ENCODE results near the gene CFAP46.
"Not testable (repeated sequence)": the region's sequence is repeated elsewhere in the genome, so short reads cannot be mapped to it uniquely, and the experiment has no call there.

CFAP46 gene

DNA sequence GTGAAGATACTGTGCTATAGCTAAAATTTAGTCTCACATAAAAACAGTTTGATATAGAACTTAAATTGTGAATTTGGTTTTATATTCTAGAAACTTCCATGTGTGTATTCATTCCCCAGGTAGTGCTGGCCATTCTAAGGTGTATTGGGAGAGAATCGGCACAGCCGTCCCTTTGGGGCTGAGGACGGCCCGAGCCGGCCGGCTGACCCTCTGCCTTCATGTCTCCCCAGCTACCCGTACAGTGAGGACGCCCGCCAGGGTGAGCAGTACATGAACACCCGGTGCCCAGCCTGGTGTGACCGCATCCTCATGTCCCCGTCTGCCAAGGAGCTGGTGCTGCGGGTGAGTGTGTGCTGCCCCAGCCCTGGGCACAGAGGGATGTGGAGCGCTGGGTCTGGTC, 164.9 kb downstream of the CFAP46 start:
- no peak for DNase-seq
- no peak overlapping the region for H3K4me3 Mint-ChIP-seq
- no peaks in the 10 kb centered on the region for H3K4me1 Mint-ChIP-seq (ENCODE audit: low read depth)
- no peaks in the 10 kb centered on the region for H3K27me3 Mint-ChIP-seq
- peaks cover 43% of the 10 kb centered on the region for H3K36me3 Mint-ChIP-seq (ENCODE audit: low read depth)
- no peaks in the 10 kb centered on the region for H3K9me3 Mint-ChIP-seq
- H3K27ac Mint-ChIP-seq, result no peak overlapping the region

DNA sequence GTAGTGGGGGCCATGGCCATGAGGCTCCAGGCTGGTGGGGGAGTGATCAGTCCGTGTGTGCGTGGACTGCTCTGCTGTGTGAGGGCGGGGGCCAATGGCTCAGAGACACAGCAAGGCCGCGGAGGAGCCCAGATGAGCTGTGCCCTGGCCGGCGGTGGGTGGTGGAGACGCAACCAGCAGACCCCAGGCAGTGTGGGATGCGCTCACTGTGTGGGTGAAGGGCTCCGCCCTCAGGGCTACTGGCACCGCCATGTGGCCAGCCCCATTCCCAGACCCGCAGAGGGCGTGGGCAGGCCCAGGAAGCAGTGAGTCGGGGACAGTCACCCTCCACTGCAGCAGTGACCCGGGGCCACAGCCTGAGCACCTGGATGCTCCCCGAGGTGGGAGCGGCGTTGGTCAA, 165.5 kb downstream of the CFAP46 start:
- no peaks in the 10 kb centered on the region for H3K4me1 Mint-ChIP-seq (ENCODE audit: low read depth)
- H3K9me3 Mint-ChIP-seq, result no peaks in the 10 kb centered on the region
- peaks cover 38% of the 10 kb centered on the region for H3K36me3 Mint-ChIP-seq (ENCODE audit: low read depth)
- no peak for DNase-seq
- H3K4me3 Mint-ChIP-seq, result no peak overlapping the region
- no peaks in the 10 kb centered on the region for H3K27me3 Mint-ChIP-seq
- no peak overlapping the region for H3K27ac Mint-ChIP-seq

DNA sequence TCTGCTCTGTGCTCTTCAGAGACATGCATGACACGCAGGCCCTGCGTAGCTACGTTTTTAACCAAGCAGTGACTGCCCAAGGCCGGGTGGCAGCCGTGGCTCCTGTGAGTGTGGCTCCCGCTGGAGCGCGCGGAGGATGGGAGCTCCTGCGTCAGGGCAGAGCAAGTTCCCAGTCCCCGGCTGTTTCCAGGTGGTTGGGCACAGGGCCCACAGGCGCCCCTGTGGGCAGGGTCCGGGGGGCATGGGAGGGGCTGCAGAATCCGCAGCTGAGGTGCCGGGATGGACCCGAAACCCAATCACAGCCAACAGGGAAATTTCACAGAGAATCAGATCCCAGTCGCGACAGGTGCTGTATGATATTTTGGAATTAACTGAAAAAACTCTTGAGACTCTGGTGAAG, 166.2 kb downstream of the CFAP46 start:
- DNase-seq, result no peak
- H3K4me1 Mint-ChIP-seq (ENCODE audit: low read depth), result no peaks in the 10 kb centered on the region
- H3K9me3 Mint-ChIP-seq, result no peaks in the 10 kb centered on the region
- H3K27ac Mint-ChIP-seq, result no peak overlapping the region
- no peaks in the 10 kb centered on the region for H3K27me3 Mint-ChIP-seq
- H3K36me3 Mint-ChIP-seq (ENCODE audit: low read depth), result peaks cover 35% of the 10 kb centered on the region
- no peak overlapping the region for H3K4me3 Mint-ChIP-seq

- H3K9me3 Mint-ChIP-seq, result no peaks in the 10 kb centered on the region
- no peaks in the 10 kb centered on the region for H3K27me3 Mint-ChIP-seq
- H3K36me3 Mint-ChIP-seq (ENCODE audit: low read depth), result peaks cover 42% of the 10 kb centered on the region
- no peak overlapping the region for H3K27ac Mint-ChIP-seq
- H3K4me3 Mint-ChIP-seq, result no peak overlapping the region
- H3K4me1 Mint-ChIP-seq (ENCODE audit: low read depth), result no peaks in the 10 kb centered on the region
- DNase-seq, result no peak
These were observed 167.2 kb downstream of the CFAP46 start for GRCh38 chr10:132774902-132775863.

- no peaks in the 10 kb centered on the region for H3K9me3 Mint-ChIP-seq
- H3K27ac Mint-ChIP-seq, result no peak overlapping the region
These were observed 168.0 kb downstream of the CFAP46 start for GRCh38 chr10:132774181-132774901.

GRCh38 chr10:132772816-132773215, 169.6 kb downstream of the CFAP46 start:
- peaks cover 43% of the 10 kb centered on the region for H3K36me3 Mint-ChIP-seq (ENCODE audit: low read depth)
- DNase-seq; H3K27ac Mint-ChIP-seq; H3K9me3 Mint-ChIP-seq; H3K4me1 Mint-ChIP-seq (ENCODE audit: low read depth); H3K4me3 Mint-ChIP-seq; H3K27me3 Mint-ChIP-seq: not testable (repeated sequence)

More at GRCh38 chr10:132774181-132774901, 168.0 kb downstream of the CFAP46 start:
- Mint-ChIP-seq H3K4me3 (no peak overlapping the region), H3K36me3 (ENCODE audit: low read depth) (peaks cover 36% of the 10 kb centered on the region), H3K27me3 (no peaks in the 10 kb centered on the region), H3K4me1 (ENCODE audit: low read depth) (no peaks in the 10 kb centered on the region)
- DNase-seq, result no peak

DNA sequence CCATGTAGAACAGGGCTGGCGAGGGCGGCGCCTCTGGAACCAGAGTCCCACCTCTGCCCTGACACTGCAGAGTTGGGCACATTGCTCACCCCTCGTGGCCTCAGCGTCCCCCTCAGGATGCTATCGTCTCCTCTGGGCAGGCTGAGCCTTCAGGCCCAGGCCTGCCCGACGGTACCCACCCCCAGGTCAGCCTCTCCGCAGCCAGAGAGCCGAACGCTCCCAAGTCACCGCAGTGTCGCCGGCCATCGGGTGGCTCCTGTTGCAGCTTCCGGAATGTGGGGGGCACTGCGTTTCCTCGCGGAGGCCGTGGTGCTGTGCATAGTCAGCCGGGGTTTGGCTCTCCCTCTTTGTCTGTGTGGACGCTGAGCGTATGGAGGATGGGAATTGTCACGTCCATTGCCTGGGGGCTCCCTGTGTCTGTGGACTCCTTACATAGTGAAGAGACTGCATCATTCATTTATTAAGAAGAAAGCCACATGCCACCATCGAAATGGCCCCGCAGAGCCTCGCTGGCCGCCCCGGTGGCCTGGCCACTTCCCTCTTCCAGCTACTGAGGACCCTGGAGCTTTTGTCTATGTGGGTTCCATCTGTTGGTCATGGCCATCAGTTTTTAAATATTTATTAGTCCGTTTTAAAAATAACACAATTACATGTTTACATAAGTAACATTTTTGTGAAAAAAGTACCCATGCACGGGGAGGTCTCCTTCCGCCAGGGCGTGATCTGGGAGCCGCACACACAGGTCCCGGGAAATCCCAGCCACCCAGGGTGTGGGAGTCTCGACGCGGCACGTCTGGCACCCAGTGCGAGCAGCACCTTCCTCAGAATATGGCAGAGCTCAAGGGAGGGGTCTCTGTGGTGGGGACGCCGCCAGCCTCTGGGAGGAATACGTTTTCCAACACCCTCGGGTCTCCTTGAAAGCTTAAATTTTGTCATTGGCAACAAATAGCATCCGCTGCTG, 172.0 kb downstream of the CFAP46 start:
- no peak overlapping the region for H3K27ac Mint-ChIP-seq
- no peaks in the 10 kb centered on the region for H3K9me3 Mint-ChIP-seq
- DNase-seq, result no peak
- H3K36me3 Mint-ChIP-seq (ENCODE audit: low read depth), result peaks cover 46% of the 10 kb centered on the region
- H3K4me3 Mint-ChIP-seq, result no peak overlapping the region
- H3K27me3 Mint-ChIP-seq, result no peaks in the 10 kb centered on the region
- no peaks in the 10 kb centered on the region for H3K4me1 Mint-ChIP-seq (ENCODE audit: low read depth)

DNA sequence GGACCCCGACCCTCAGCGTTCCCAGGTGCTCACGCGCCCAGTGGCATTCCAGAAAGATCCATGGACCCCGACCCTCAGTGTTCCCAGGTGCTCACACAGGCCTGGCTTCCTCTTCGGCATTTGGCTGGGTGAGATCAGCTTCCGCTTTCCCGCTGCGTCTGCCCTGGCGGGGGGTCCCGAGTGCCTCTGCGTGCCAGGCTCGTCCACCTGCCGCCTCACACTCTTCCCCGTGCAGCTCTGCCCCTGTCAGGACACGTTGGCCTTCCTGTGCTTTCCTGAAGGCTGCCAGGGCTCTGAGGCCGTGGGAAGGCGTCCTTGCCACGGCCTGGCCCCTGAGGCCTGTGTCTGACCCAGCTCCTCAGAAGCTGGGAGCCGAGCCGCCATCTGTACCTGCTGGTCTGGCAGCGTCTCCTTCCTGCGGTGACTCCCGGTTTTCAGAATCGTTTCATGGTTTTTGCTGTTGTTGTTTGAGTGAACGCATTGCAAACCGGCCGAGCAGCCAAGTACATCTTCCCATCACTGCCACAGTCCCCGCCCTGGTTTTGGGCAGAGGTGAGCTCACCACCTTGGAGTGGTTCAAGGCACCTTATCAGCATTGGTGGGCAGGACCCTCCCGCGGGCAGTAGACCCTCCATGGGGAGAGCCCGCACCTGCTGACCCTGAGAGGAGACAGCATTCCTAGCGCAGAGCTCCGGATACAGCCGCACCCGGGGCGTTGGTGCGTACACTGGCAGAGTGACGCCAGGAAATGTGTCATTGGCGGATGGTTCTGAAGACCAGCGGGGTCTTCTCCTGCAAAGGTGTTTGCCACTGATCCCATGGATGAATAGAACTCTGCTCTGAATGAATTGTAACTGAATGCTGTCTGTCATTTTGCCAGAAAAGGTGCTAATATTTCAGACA, 173.8 kb downstream of the CFAP46 start:
- Mint-ChIP-seq H3K4me3 (no peak overlapping the region), H3K27me3 (no peaks in the 10 kb centered on the region), H3K36me3 (ENCODE audit: low read depth) (peaks cover 52% of the 10 kb centered on the region), H3K27ac (no peak overlapping the region), H3K4me1 (ENCODE audit: low read depth) (no peaks in the 10 kb centered on the region), H3K9me3 (no peaks in the 10 kb centered on the region)
- no peak for DNase-seq

GRCh38 chr10:132766291-132766690, 176.1 kb downstream of the CFAP46 start:
- H3K4me1 Mint-ChIP-seq (ENCODE audit: low read depth), result peaks cover 12% of the 10 kb centered on the region
- peaks cover 45% of the 10 kb centered on the region for H3K36me3 Mint-ChIP-seq (ENCODE audit: low read depth)
- H3K4me3 Mint-ChIP-seq, result no peak overlapping the region
- no peak for DNase-seq
- H3K9me3 Mint-ChIP-seq, result no peaks in the 10 kb centered on the region
- H3K27ac Mint-ChIP-seq, result no peak overlapping the region
- H3K27me3 Mint-ChIP-seq, result no peaks in the 10 kb centered on the region

- Mint-ChIP-seq H3K9me3 (no peaks in the 10 kb centered on the region), H3K4me1 (ENCODE audit: low read depth) (peaks cover 12% of the 10 kb centered on the region), H3K4me3 (no peak overlapping the region), H3K36me3 (ENCODE audit: low read depth) (peaks cover 37% of the 10 kb centered on the region), H3K27ac (no peak overlapping the region), H3K27me3 (no peaks in the 10 kb centered on the region)
- no peak for DNase-seq
These were observed 176.9 kb downstream of the CFAP46 start for GRCh38 chr10:132765435-132765834.

DNA sequence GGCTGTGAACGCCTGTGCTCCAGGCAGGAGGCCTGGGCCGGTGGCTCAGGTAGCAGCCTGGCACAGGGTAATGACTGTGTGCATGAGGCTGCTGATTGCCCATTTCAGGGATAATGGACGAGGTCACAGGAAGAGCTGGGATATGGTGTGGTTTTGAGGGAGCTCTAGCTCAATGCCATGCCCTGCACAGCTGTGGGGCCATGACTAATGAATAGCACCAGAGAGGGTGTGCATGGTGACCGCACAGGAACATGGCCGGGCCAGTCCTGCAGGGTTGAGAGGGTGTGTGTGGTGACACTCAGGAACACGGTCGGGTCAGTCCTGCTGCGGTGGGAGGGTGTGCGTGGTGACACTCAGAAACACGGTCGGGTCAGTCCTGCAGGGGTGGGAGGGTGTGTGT, 178.3 kb downstream of the CFAP46 start:
- H3K27me3 Mint-ChIP-seq, result no peaks in the 10 kb centered on the region
- H3K27ac Mint-ChIP-seq, result no peak overlapping the region
- H3K4me1 Mint-ChIP-seq (ENCODE audit: low read depth), result peaks cover 12% of the 10 kb centered on the region
- H3K4me3 Mint-ChIP-seq, result no peak overlapping the region
- DNase-seq, result no peak
- H3K36me3 Mint-ChIP-seq (ENCODE audit: low read depth), result peaks cover 34% of the 10 kb centered on the region
- no peaks in the 10 kb centered on the region for H3K9me3 Mint-ChIP-seq

DNA sequence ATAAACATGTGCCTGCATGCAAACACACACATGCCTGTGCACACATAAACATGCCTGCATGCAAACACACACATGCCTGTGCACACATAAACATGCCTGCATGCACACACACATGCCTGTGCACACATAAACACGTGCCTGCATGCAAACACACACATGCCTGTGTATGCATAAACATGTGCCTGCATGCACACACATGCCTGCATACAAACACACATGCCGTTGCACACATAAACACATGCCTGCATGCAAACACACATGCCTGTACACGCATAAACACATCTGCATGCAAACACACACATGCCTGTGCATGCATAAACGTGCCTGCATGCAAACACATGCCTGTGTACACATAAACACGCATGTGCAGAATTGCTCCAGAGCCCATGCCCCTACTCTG, 178.8 kb downstream of the CFAP46 start:
- H3K4me3 Mint-ChIP-seq, result no peak overlapping the region
- H3K4me1 Mint-ChIP-seq (ENCODE audit: low read depth), result peaks cover 12% of the 10 kb centered on the region
- no peak for DNase-seq
- no peaks in the 10 kb centered on the region for H3K27me3 Mint-ChIP-seq
- no peaks in the 10 kb centered on the region for H3K9me3 Mint-ChIP-seq
- peaks cover 33% of the 10 kb centered on the region for H3K36me3 Mint-ChIP-seq (ENCODE audit: low read depth)
- no peak overlapping the region for H3K27ac Mint-ChIP-seq

GRCh38 chr10:132762267-132762666, 180.1 kb downstream of the CFAP46 start:
- Mint-ChIP-seq H3K4me1 (ENCODE audit: low read depth) (peaks cover 12% of the 10 kb centered on the region), H3K27me3 (no peaks in the 10 kb centered on the region), H3K36me3 (ENCODE audit: low read depth) (peaks cover 23% of the 10 kb centered on the region), H3K4me3 (no peak overlapping the region), H3K27ac (no peak overlapping the region), H3K9me3 (no peaks in the 10 kb centered on the region)
- no peak for DNase-seq

Measured in activated T-cell treated with anti-CD3 and anti-CD28 coated beads, Interleukin-2, amount 50 U/mL, for 24 hours (primary cell).